H9 (cell line): ENCODE results near the gene AFG1L. TPM values are rescaled to one million over a fixed set of nuclear protein-coding genes. Genes with fewer than 3 reads are reported as not detected.

Experiments
- DNase-seq: peaks from one replicate; pipeline ENCODE4 v3.0.0-alpha.2; 2017
- H2AFZ ChIP-seq: one replicate; pipeline ENCODE4 v1.6.1; 2013; ENCODE audit warnings: mild to moderate bottlenecking, low read length, control low read depth, moderate library complexity
- H2AK5ac ChIP-seq: 2 replicates; pipeline ENCODE4 v1.6.1; 2013; ENCODE audit warnings: low read length, control low read depth, mixed read lengths; ENCODE audit not compliant: insufficient read length
- H2BK120ac ChIP-seq: one replicate; pipeline ENCODE4 v1.6.1; 2013; ENCODE audit warnings: low read depth, mild to moderate bottlenecking, low read length, control low read depth, inconsistent platforms; ENCODE audit not compliant: poor library complexity, severe bottlenecking
- H2BK12ac ChIP-seq: 2 replicates; pipeline ENCODE4 v1.6.1; 2013; ENCODE audit warnings: low read length, control low read depth, mixed read lengths, low read depth; ENCODE audit not compliant: insufficient read length
- H2BK15ac ChIP-seq: 2 replicates; pipeline ENCODE4 v1.6.1; 2013; ENCODE audit warnings: low read depth, low read length, control low read depth
- H2BK20ac ChIP-seq: one replicate; pipeline ENCODE4 v1.6.1; 2013; ENCODE audit warnings: low read depth, mild to moderate bottlenecking, low read length, control low read depth, inconsistent platforms; ENCODE audit not compliant: poor library complexity, severe bottlenecking
- H2BK5ac ChIP-seq: 2 replicates; pipeline ENCODE4 v1.6.1; 2013; ENCODE audit warnings: low read length, control low read depth, mixed read lengths; ENCODE audit not compliant: insufficient read length
- H3K14ac ChIP-seq: 2 replicates; pipeline ENCODE4 v1.6.1; 2013; ENCODE audit warnings: low read length, control low read depth; ENCODE audit not compliant: insufficient read depth
- H3K18ac ChIP-seq: 2 replicates; pipeline ENCODE4 v1.6.1; 2013; ENCODE audit warnings: low read depth, mild to moderate bottlenecking, mixed read lengths, low read length, control low read depth; ENCODE audit not compliant: insufficient read length
- H3K23ac ChIP-seq: 2 replicates; pipeline ENCODE4 v1.6.1; 2013; ENCODE audit warnings: low read length, control low read depth, mixed read lengths, low read depth; ENCODE audit not compliant: insufficient read length
- H3K23me2 ChIP-seq: 2 replicates; pipeline ENCODE4 v1.6.1; 2013; ENCODE audit warnings: low read depth, mild to moderate bottlenecking, mixed read lengths, low read length, control low read depth; ENCODE audit not compliant: insufficient read length, poor library complexity, severe bottlenecking
- H3K27ac ChIP-seq: 2 replicates; pipeline ENCODE4 v1.5.1; 2013; ENCODE audit warnings: low read length, control low read depth, mixed read lengths, low read depth; ENCODE audit not compliant: insufficient read length
- H3K27me3 ChIP-seq: 2 replicates; pipeline ENCODE4 v1.6.1; 2013; ENCODE audit warnings: low read length, control low read depth, inconsistent platforms; ENCODE audit not compliant: insufficient read depth
- H3K4ac ChIP-seq: 2 replicates; pipeline ENCODE4 v1.6.1; 2013; ENCODE audit warnings: low read depth, mild to moderate bottlenecking, control low read depth, inconsistent platforms, low read length, moderate library complexity
- H3K4me1 ChIP-seq: 2 replicates; pipeline ENCODE4 v1.6.1; 2013; ENCODE audit warnings: low read length, control low read depth, inconsistent platforms; ENCODE audit not compliant: insufficient read depth
- H3K4me2 ChIP-seq: 2 replicates; pipeline ENCODE4 v1.6.1; 2013; ENCODE audit warnings: low read length, control low read depth, mixed read lengths; ENCODE audit not compliant: insufficient read length, insufficient read depth
- H3K56ac ChIP-seq: 2 replicates; pipeline ENCODE4 v1.6.1; 2013; ENCODE audit warnings: low read depth, mild to moderate bottlenecking, mixed read lengths, low read length, control low read depth; ENCODE audit not compliant: insufficient read length
- H3K79me1 ChIP-seq: 2 replicates; pipeline ENCODE4 v1.6.1; 2013; ENCODE audit warnings: low read depth, mild to moderate bottlenecking, moderate library complexity, low read length, control low read depth, inconsistent platforms; ENCODE audit not compliant: insufficient read depth, poor library complexity, severe bottlenecking
- H3K79me2 ChIP-seq: 2 replicates; pipeline ENCODE4 v1.6.1; 2013; ENCODE audit warnings: low read length, control low read depth, inconsistent platforms; ENCODE audit not compliant: insufficient read depth
- H3K9ac ChIP-seq: 2 replicates; pipeline ENCODE4 v1.6.1; 2013; ENCODE audit warnings: low read length, control low read depth, mixed read lengths; ENCODE audit not compliant: insufficient read length; ENCODE audit errors: extremely low read depth
- H3K9me3 ChIP-seq: one replicate; pipeline ENCODE4 v1.6.1; 2013; ENCODE audit warnings: low read depth, low read length, inconsistent platforms; ENCODE audit not compliant: control insufficient read depth
- H3T11ph ChIP-seq: one replicate; pipeline ENCODE4 v1.6.1; 2013; ENCODE audit warnings: mild to moderate bottlenecking, low read length, control low read depth, inconsistent platforms
- H4K20me1 ChIP-seq: one replicate; pipeline ENCODE4 v1.6.1; 2013; ENCODE audit not compliant: control insufficient read depth, insufficient read length, insufficient read depth
- H4K5ac ChIP-seq: 2 replicates; pipeline ENCODE4 v1.6.1; 2013; ENCODE audit warnings: low read depth, mild to moderate bottlenecking, mixed read lengths, low read length, control low read depth; ENCODE audit not compliant: insufficient read length
- H4K8ac ChIP-seq: replicated peaks from 2 replicates; pipeline ENCODE4 v1.6.1; 2013; ENCODE audit warnings: low read length, control low read depth, mixed read lengths, low read depth; ENCODE audit not compliant: insufficient read length
- H4K91ac ChIP-seq: 2 replicates; pipeline ENCODE4 v1.6.1; 2013; ENCODE audit warnings: low read depth, mild to moderate bottlenecking, moderate library complexity, mixed read lengths, low read length, control low read depth; ENCODE audit not compliant: insufficient read length
- H3K27ac Mint-ChIP-seq, 3 experiments: 2 replicates in 2 of 3; 3 replicates in 1 of 3; pipeline ENCODE4 v1.8.0; 2020 to 2021; ENCODE audit warnings: mixed read lengths in 3 of 3, mild to moderate bottlenecking in 1 of 3, moderate library complexity in 1 of 3
- H3K27me3 Mint-ChIP-seq: 2 replicates; pipeline ENCODE4 v1.8.0; 2021; ENCODE audit warnings: low read depth, mild to moderate bottlenecking, moderate library complexity, mixed read lengths
- H3K36me3 Mint-ChIP-seq, 3 experiments: 2 replicates in 2 of 3; 3 replicates in 1 of 3; pipeline ENCODE4 v1.8.0; 2020 to 2021; ENCODE audit warnings: low read depth in 3 of 3, mixed read lengths in 3 of 3; ENCODE audit not compliant: insufficient read depth in 1 of 3
- H3K4me1 Mint-ChIP-seq, 2 experiments: 2 replicates each; pipeline ENCODE4 v1.8.0; 2020; ENCODE audit warnings: mixed read lengths in 2 of 2
- H3K4me3 Mint-ChIP-seq, 2 experiments: 2 replicates in 1 of 2; 3 replicates in 1 of 2; pipeline ENCODE4 v1.8.0; 2020 to 2021; ENCODE audit warnings: mild to moderate bottlenecking in 2 of 2, mixed read lengths in 2 of 2, moderate library complexity in 1 of 2
- H3K9me3 Mint-ChIP-seq, 2 experiments: 2 replicates in 1 of 2; 3 replicates in 1 of 2; pipeline ENCODE4 v1.8.0; 2020; ENCODE audit warnings: mild to moderate bottlenecking in 2 of 2, mixed read lengths in 2 of 2, moderate library complexity in 1 of 2
- WGBS: extraction: QIAGEN DNeasy Blood & Tissue Kit; methylation state at CpG from one replicate; pipeline ENCODE4 v1.1.7; 2013; ENCODE audit warnings: missing lambda C conversion rate, low lambda C conversion rate, mixed read lengths; ENCODE audit not compliant: insufficient read length; ENCODE audit errors: extremely low coverage; 5-methylcytosine and 5-hydroxymethylcytosine counted together
- total RNA-seq: library from RNA; stranded (reverse); gene quantifications from 2 replicates; pipeline ENCODE4 v1.2.1, GENCODE V29; 2021
- TF ChIP-seq, protein P1 (sequence below): fragments of 200-600 bp; sonication (generic); conservative IDR thresholded peaks from 3 replicates; pipeline ENCODE4 v1.8.0; 2021; ENCODE audit warnings: antibody characterized with exemption, mild to moderate bottlenecking

Gene AFG1L
- total RNA-seq, 1 experiment from 2014 or later = 4.7 TPM

GRCh38 chr6:108294297-108294726 is 542 bp upstream of the AFG1L start:
- no peak overlapping the region for H3K23ac ChIP-seq
- Mint-ChIP-seq H3K27ac (peak overlapping the region; percentile 63 to 99 (median 99); a peak in 4 of 7 replicates), H3K4me1 (peaks cover 8 to 17% of the 10 kb centered on the region in 2 experiments), H3K27me3 (no peaks in the 10 kb centered on the region), H3K9me3 (no peaks in the 10 kb centered on the region), H3K4me3 (peak overlapping the region; percentile 92 to 94), H3K36me3 (no peaks in the 10 kb centered on the region; a peak in 1 of 7 replicates)
- no peak overlapping the region for H4K91ac ChIP-seq
- H4K20me1 ChIP-seq = no peaks in the 10 kb centered on the region
- H2AK5ac ChIP-seq = no peak overlapping the region
- H3K79me1 ChIP-seq = no peaks in the 10 kb centered on the region
- H3K23me2 ChIP-seq = peaks cover 6% of the 10 kb centered on the region
- WGBS = no CpG with 5 or more reads among the region's 16 CpGs
- no peaks in the 10 kb centered on the region for H3K27me3 ChIP-seq
- no peak overlapping the region for H2BK20ac ChIP-seq
- no peak for DNase-seq
- no peak overlapping the region for H2BK15ac ChIP-seq
- no peak overlapping the region for H4K5ac ChIP-seq
- no peak overlapping the region for H3K56ac ChIP-seq
- H2BK5ac ChIP-seq = no peak overlapping the region
- H3T11ph ChIP-seq = no peak overlapping the region
- H2BK120ac ChIP-seq = no peak overlapping the region
- no peak overlapping the region for H3K14ac ChIP-seq
- TF ChIP-seq, protein P1, sequence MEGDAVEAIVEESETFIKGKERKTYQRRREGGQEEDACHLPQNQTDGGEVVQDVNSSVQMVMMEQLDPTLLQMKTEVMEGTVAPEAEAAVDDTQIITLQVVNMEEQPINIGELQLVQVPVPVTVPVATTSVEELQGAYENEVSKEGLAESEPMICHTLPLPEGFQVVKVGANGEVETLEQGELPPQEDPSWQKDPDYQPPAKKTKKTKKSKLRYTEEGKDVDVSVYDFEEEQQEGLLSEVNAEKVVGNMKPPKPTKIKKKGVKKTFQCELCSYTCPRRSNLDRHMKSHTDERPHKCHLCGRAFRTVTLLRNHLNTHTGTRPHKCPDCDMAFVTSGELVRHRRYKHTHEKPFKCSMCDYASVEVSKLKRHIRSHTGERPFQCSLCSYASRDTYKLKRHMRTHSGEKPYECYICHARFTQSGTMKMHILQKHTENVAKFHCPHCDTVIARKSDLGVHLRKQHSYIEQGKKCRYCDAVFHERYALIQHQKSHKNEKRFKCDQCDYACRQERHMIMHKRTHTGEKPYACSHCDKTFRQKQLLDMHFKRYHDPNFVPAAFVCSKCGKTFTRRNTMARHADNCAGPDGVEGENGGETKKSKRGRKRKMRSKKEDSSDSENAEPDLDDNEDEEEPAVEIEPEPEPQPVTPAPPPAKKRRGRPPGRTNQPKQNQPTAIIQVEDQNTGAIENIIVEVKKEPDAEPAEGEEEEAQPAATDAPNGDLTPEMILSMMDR = no peak
- peak overlapping the region; percentile 94 for H2AFZ ChIP-seq
- H3K9me3 ChIP-seq = no peaks in the 10 kb centered on the region
- H3K79me2 ChIP-seq = no peaks in the 10 kb centered on the region
- H3K4me2 ChIP-seq = peak overlapping the region; percentile 56
- H3K4me1 ChIP-seq = no peaks in the 10 kb centered on the region
- H3K18ac ChIP-seq = no peak overlapping the region
- peak overlapping the region; percentile 52 for H3K27ac ChIP-seq
- peak overlapping the region; percentile 27 for H3K9ac ChIP-seq
- no peak overlapping the region for H2BK12ac ChIP-seq
- H4K8ac ChIP-seq = no peak overlapping the region
- no peak overlapping the region for H3K4ac ChIP-seq
